Activated CD8-positive, alpha-beta memory T cell treated with anti-CD3 and anti-CD28 coated beads, Interleukin-2, amount 50 U/mL, for 24 hours (primary cell): ENCODE data around the gene URB1.
"Not testable (repeated sequence)": the region's sequence is repeated elsewhere in the genome, so short reads cannot be mapped to it uniquely, and the experiment has no call there.

Experiments used
- DNase-seq: peaks from one replicate; pipeline ENCODE4 v3.0.0-alpha.2; 2020; ENCODE audit errors: extremely low read depth

The URB1 gene, protein sequence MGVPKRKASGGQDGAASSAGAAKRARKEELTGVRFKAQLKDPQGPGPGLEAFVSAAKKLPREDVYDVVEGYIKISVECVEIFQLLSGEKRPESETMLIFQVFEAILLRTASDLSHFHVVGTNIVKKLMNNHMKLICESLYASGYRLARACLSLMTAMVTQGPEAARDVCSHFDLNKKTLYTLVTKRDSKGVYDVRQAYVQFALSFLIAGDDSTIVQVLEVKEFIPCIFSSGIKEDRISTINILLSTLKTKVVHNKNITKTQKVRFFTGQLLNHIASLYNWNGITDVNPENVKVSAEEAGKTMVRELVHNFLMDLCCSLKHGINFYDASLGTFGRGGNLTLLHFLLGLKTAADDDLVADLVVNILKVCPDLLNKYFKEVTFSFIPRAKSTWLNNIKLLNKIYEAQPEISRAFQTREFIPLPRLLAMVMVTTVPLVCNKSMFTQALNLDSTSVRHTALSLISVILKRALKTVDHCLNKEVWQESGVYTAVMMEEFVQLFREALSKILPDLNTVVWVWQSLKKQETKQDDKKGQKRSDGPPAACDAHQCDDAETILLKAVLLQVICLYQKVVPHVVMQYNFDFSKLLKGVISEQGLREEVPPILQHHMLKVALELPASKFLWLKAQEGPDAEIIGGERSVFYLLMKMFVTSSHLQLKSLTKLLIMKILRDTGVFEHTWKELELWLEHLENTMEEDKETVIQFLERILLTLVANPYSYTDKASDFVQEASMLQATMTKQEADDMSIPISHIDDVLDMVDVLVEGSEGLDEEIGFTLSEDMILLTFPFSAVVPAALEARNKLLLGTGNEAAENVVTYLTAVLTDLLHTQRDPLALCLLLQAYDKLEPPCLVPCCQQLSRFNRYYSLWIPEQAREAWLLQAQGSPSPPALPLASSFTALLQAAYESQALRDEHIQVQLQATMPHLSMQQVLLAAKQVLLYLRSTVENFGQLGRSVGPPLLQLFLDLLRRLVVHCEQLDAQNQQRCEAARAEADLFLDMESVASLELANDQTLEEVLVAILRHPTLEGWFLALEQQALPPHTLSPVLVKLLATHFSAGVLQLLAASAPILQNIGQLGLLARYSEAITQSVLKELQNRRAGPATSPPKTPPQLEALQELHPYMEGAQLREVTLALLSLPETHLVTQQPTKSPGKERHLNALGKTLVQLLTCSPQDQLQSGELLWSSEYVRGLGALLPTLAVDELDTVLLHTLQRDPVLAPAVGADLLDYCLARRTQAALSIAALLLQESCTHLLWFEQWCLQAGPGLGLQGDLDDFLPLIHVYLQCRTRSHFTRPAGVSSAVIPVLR (N-terminal part only)

DNA sequence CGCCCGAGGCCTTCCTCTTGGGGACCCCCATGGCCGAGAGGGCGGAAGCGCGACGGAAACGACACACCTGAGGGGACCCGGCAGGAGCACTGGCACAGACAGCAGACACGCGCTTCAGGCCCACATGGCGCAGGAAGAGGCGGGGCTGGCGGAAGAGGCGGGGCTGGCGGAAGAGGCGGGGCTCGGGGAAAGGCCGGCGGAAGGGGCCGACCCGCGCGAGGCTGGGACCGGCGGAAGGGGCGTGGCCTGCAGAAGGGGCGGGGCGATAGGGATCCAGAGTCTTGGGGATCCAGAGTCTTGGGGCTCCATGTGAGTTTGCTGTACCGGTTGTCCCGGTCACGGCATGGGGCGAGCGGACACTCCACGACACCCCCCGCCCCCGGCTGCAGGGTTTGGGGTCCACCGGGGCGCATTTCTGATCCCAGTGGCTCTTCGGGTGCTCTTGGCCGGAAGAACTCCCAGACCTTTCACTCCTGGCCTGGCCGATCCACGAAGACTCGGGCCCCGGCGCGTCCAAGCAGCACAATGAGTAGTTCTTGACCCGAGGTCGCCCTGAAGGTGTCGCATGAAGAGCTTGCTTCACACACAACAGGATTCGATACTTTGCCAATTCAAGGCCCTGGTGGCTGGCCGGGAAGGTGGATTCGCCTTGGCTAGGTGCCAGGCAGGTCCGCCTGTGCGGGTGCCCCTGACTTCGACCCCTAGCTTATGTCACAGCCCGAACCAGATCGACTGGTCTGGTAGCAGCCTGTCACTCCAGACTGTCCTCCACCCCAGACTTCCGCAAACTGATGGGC, at the start of gene URB1:
URB1 (minus strand) TSS at position 133 of the 797 bp plus-strand sequence; CDS start at position 31, 102 bp downstream.
- peak; percentile 87 for DNase-seq

DNA sequence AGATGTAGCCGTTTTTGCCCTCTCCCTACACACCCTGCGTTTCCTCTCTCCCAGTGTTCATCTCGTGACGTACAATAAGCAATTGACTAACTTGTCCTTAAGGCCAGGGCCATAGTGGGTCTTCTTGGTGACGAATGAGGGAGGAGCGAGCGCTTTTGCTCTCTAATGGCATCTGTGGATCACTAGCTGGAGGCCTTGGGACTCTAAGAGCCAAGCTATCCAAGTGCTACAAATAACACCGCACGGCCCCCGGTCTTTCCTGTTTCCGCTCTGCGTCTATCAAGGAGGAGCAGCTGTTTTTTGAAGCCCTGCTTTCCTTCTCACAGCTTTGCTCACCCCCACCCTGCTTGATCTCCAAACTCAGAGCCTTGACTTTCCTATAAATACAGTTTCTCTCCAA, 44.9 kb upstream of the URB1 start:
- no peak for DNase-seq

DNA sequence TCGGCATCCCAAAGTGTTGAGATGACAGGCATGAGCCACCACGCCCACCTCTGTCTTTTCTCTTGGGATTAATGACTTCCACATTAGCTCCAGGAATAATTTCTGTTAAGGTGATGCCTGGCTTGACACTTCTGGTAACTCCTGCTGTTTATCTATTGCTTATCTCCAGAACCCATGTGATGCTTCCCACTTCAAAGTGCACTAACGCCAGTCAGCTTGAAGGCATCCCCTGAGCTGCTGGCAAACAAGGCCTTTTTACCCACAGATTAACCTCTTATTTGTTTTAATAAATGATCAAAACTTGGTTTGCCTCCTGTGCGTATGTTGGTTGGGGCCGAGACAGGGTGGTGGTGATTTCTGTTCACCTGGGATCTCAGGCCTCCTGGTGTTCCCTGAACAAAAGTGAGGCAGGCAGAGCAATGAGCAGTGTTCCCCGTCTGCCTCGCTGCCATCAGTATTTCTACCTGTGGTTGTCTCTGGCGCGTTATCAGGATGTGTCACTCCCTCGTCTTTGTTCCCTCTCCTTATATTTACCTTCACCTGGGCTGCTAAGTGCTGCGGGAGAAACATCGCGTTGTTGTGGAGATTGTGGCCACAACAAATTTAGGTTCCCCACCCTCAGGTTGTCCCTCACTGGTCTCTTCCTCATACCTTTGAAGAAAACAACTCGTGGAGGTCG, 40.3 kb upstream of the URB1 start:
- not testable (repeated sequence) for DNase-seq

DNA sequence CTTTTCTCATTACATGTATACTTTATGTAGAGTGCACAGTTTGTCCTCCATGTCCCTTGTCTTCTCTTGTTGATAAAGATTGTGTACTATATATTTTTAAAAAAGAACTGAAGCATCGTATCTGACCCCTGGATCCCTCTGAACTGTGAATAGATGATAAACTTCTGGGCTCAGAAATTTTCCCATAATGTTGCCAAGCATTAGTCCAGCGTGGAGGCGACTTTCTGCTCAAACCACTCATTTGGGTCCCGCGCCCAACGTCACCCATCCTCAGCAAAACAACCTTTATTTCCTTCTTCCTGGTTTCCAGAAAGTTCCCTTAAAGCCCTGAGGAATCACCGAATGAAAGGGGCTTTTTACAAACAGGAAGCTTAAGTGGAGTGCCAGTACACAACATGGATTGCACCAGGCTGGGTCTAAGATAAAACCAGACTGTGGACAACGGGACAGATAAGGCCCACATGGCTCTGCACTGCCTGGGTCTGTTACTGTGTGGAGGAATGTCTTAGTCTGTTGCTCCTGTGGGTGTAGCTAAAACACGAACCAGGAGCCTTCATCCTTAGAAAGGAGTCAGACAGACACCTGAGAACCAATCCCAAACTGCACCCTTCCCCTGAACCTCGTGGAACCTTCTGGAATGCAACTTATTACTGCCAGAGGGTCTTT, 35.3 kb upstream of the URB1 start:
- DNase-seq = no peak

DNA sequence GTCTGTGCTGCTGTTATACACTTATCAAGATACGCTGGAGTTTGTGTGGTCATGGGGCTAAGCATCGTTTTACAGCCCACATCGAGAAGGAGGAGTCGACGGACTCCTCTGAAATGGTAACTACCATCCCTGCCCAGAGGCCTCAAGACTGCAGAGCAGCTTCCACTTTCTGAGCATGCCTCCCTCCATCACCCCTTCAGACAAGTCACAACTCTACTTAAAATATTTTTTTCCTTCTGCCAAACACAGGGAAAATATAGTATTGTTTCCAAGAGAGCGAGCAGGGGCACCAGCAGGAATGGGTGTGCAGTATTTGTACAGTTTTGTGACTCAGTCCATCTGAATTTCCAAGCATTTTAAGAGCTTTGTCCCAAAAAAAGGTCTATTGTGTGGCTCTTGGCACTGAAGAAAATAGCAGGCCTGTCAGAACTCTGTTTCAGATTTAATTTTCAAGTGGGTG, 33.8 kb upstream of the URB1 start:
- no peak for DNase-seq

DNA sequence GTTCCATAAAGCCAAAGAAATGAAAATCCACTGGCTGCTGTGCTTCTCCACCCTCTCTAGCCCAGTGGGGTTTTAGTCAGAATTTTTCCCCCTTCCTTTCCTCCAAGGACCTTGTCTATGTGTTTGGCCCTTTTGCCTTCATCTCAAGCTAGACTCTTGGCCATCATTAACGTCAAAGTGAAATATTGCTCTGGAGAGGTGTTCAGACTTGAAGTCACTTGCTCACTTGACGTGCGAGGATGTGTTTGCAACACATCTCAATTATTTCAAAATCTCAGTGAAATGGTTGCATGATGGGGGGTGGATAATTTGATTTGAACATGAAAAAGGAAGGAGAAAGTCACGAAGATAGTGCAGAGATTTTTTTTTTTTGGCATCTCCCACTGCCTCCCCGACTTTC, 33.3 kb upstream of the URB1 start:
- no peak for DNase-seq

DNA sequence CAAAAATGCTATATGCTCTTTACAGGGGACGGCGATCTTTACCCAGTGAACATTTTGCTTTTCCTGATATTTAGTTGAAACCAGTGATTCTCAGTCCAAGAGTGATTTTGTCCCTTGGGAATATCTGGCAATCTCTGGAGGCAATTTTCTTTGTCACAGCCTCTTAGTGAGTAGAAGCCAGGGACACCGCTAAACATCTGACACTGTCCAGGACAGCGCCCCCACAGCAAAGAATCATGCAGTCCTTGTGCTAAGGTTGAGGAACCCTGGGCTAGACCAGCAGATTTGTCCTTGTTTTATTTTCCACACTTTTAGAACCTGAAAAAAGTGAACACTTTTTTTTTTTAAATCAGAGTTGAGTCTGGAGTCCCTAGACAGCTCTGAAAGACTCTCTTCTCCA, 32.8 kb upstream of the URB1 start:
- no peak for DNase-seq

DNA sequence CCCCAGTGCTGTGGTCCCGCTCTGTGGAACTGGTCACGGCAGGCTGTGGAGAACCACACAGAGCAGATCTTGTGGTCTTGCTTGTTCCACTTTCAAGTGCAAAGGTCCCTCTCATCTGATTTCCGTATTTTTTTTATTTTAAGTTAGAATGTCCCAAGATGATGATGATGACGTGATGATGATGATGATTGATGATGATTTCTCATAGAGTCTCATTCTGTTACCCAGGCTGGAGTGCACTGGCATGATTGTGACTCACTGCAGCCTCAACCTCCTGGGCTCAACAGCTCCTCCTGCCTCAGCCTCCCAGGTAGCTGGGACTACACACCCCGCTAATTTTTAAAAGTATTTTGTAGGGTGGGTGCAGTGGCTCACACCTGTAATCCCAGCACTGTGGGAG, 31.9 kb upstream of the URB1 start:
- DNase-seq = no peak

DNA sequence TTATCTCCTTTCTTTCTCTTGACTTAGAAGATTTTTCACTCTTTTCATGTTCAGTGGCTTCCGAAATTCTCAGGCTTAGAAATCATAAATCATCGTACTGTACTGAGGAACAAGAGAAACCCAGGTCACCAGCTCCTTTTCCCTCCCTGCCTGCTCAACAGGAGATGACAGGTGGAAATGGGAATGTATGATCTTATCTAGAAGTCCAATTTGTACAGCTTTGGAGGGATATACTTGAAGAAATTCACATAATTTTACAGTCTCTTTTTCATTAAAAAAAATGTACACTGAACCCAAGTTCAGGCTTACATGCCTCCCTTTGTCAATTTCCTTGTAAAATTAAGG, 31.4 kb upstream of the URB1 start:
- DNase-seq = no peak

DNA sequence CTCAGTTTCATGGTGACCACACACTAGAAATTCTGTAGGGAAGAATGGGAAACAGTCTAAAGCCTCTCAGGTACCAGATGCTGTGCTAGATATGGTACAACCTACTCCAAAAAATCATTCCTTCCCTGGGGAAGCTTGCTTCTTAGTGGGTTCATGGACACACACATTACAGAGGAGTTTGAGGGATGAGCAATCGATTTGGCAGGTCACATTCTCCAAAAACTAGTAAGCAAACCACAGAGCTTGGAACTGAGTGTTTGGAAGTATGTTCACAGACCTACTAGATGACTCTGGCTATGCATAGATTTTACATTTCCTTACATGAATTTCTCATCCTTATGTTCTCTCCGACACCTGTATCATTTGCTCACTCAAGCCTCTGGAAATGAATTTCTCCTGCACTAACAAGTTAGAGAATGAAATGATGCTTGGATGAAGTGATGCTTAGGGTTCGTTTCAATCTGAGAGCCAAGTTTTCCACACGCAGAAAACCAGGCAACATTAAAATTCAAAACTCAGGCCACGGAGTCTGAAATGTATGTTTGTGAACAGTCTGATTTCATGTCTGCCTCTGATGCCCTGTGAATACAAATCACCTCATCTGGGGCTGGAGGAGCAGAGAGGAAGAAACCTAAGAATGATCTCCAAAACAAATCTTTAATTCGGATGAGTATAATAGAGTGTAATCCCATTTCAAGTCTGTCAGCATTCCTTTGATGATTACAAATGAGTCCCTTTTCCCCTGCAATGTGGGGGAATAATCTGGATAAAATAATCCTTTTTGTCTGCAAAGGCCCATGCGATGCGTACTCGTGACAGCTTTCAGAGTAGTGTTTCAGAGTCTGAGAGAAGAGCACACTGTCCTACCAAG, 30.7 kb upstream of the URB1 start:
- DNase-seq = no peak

DNA sequence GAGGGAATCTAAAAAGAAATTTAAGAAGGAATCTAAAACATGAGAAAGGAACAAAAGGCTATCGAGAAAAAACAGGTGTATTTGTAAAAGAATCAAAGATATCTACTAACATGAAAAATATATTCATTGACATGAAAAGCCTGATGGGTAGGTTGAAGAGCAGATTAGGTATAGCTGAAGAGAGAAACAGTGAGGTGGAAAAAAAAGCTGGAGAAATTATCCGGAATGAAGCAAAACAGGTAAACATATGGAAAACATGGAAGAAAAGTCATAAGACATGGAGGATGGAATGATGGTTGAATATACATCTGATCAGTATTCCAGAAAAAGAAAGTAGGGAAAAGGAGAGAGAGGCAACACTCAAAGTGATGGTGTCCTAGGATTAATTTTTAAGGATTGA, 29.3 kb upstream of the URB1 start:
- no peak for DNase-seq

DNA sequence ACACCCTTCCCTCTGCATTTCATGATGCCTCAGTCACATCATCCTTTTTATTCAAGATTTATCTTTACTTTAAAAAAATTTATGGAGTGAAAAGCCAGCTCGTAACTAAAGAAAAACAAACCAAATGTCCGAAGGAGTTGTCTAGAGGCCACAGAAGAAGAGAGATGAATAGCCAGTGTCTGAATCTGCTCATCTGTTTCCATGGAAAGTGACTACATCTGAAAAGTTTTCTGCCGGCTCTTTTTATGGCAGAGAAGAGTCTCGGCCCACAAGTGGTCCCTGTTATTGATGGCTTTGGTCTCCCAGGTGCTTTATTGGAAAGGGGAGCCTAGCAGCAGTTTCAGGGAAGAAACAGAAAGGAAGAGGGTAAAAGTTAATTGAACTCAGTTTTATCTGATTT, 25.3 kb upstream of the URB1 start:
- DNase-seq = no peak

DNA sequence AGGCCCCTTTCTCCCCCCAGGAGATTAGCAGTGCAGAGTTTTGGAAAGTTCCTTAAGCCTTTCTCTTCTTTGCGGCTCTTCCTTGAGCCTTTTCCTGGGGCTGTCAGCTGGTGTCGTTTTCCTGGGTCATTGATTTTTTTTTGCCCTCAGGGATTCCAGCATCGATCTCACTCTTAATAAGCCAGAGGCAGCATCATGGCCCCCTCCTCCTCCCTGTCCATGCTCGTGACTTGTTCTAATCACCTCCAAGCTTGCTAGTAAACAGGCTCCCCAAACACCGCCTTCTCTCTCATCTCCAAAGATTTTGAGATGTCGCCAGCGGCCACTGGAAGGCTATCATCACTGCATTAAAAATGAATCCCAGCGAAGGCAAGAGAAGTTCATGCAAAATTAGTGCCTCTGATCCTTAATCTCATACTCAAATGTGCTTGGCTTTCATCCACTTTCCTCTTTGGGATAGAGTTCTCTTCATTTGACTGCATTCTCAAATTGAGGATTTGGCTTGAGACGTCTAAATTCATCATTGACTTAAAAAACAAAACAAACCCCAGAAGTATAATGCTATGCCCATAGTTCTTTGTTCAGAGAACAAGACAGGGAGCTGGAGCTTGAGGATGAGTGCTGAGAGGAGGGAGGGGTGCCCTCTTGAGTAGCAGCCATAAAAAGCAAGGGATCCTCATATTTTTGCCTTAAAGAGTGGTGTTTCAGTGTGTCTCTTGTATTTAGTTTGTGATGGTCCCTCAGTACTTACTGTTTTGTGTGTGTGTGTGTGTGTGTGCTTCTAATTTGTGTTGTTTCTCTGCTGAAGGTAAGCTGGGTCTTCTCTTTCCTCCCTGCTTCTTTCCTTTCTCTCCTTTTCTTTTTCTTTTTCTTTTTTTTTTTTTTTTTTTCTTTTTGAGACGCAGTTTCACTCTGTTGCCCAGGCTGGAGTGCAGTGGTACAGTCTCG, 22.9 kb upstream of the URB1 start:
- no peak for DNase-seq

DNA sequence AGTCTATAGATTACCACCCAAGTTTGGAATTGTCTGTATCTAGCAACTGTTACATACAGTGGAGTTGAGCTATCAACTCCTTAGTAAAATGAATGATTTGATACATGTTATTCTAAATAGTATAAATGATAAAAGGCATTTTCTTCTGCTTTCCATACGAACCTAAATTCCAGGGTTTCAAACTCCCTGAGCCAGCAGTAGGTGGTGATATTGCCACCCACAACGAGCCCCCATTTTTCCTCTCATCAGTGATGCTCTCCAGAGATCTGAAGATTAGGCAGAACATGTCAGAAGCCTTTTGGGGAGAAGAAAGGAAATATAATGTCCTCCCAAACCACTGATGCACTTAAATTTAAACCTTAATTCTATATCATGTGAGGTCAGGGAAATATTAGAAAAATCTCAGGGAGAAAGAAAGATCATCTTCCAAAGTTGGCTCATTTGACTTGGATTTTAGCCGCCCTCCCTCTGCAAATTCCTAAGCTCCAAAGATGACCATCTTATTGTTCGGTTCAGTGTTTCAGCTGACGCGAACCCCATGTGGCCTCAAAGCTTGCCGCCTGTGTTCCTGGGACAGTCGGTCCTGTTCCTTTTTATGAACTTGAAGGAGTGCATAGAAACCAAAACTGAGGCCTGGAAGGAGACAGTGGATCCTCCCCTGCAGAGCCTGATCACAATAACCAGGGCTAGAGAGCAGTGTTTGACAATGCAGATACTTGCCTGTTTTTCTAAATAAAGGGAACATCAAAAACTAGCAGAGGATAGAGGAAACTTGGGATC, 22.0 kb upstream of the URB1 start:
- DNase-seq = no peak

DNA sequence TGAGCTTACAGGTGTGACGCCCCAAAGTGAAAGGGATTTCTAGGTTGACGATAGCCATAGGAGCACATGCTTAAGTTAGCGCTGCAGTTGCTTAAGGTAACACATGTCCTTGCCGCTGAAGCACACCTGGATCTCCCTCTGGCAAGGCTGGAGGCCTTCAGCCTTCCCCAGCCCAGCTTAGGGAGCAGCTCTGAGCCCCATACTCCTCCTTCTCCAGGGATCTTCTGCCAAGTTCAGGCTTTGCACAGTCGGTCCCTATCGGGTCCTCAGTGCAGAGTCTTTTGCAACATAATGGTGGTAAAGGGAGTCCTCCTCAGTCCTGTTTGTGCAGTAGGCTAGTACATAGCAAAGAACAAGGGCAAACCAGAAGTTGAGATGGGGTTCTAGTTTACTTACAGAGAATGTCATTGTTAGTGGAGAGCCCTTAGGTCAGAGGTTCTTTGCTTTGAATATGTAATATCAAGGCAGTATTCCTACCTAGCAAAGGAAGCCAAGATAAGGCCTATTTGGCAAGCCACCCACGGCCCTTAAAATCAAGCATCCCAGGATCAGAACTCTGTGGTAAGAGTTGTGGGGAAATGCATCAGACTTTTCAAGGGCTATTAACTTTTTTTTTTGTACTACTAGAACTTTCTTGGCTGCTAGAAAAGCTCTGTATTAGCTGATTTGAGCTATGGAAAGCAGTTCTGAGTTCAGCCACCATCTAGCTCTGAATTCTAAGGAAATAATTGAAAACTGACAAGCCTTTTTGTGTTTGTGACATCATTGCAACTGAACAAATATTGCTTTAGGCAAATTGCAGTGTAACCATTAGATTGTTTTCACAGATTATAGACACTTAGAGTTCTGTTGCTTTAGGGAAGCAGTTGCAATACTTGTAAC, 21.1 kb upstream of the URB1 start:
- DNase-seq = no peak

DNA sequence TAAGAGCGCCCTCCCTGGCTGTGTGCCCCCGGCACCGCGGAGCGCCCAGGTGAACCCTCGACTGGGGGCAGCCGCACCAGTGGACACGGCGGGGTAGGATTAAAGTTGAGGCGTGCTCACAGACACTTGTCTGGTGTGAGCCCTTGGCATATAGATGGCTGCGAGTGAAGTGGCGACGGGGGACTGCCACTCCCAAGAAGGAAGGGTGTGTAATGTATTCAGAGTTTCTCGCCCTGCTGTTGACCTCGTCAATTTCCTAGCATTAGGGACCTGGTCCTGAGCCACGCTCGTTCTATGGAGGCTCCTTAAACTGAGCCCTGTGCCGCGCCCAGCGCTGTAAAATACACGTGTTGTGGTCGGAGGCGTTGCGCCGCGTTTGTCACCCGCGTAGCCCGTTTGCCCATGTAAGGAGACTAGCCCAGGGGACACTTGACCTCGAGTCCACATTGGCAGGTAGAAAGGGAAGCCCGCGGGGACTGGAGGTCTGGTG, 20.2 kb upstream of the URB1 start:
- DNase-seq = no peak
